Tracheal epithelial cell (primary cell): ENCODE measurements around the gene HCRTR1. TPM values are rescaled to one million over a fixed set of nuclear protein-coding genes. Genes with fewer than 3 reads are reported as not detected.

Experiments
- total RNA-seq: library from RNA; depleted of rRNA; stranded (reverse); fragments of >200 nt; gene quantifications from 2 replicates; pipeline ENCODE4 v1.2.1, GENCODE V29; 2014

The HCRTR1 gene
- under 0.01 TPM in 1 of 2 replicates, not detected in the other for total RNA-seq

GRCh38 chr1:31617218-31617915 lies at the start of gene HCRTR1:
Gene HCRTR1 (plus strand): TSS chr1:31617689. CDS start chr1:31619193, 1,504 bp downstream.

GRCh38 chr1:31576201-31576669 lies 41.3 kb upstream of the HCRTR1 start, which contains the start of gene TINAGL1:
Gene TINAGL1 (plus strand): TSS chr1:31576515. CDS start chr1:31577149, 634 bp downstream.

GRCh38 chr1:31644560-31645273 lies 27.2 kb downstream of the HCRTR1 start, which contains the start of gene PEF1:
Gene PEF1 (minus strand): TSS chr1:31644876. CDS start chr1:31644864, 12 bp downstream.

Other genes with a start within 250 kb of the HCRTR1 start
- 17.1 TPM in 1 of 2 replicates, not detected in the other for gene FABP3, start 244.6 kb upstream of the HCRTR1 start, total RNA-seq
- 36.4 and 44.8 TPM in 2 replicates for gene SERINC2, start 204.5 kb upstream of the HCRTR1 start, total RNA-seq
- 179 and 186 TPM in 2 replicates for gene TINAGL1, start 41.2 kb upstream of the HCRTR1 start, total RNA-seq
- gene PEF1, start 27.2 kb downstream of the HCRTR1 start, total RNA-seq: 106 and 109 TPM in 2 replicates
- 130 and 134 TPM in 2 replicates for gene COL16A1, start 86.3 kb downstream of the HCRTR1 start, total RNA-seq
- 0.21 and 0.72 TPM in 2 replicates for gene ADGRB2, start 146.7 kb downstream of the HCRTR1 start, total RNA-seq
- 1.5 and 15.2 TPM in 2 replicates for gene SPOCD1, start 198.3 kb downstream of the HCRTR1 start, total RNA-seq